ENCODE measurements around the gene FAM236B.
"Not testable (repeated sequence)": the region's sequence is repeated elsewhere in the genome, so short reads cannot be mapped to it uniquely, and the experiment has no call there.

DNA sequence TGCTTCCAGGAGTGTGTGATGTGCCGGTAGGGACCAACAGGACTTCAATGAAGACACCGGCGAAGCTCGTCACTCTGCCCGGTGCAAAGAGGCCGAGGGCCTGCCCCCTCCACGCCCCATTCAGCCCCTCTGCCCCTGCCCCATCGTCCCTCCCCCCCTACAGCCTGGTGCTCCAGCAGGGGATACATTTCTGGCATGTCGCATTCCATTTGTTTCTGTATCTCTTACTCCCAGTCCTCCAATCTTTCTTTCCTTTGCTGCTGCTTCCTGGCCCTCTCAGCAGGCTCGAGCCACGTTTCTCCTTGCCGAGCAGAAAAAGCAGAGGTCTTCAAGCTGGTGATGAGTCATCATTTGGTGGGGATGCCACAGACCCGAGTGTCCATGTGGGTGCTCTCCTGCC lies 25.6 kb upstream of the FAM236B start, which contains the start of gene FAM236D:
- TF ChIP-seq, protein P1, sequence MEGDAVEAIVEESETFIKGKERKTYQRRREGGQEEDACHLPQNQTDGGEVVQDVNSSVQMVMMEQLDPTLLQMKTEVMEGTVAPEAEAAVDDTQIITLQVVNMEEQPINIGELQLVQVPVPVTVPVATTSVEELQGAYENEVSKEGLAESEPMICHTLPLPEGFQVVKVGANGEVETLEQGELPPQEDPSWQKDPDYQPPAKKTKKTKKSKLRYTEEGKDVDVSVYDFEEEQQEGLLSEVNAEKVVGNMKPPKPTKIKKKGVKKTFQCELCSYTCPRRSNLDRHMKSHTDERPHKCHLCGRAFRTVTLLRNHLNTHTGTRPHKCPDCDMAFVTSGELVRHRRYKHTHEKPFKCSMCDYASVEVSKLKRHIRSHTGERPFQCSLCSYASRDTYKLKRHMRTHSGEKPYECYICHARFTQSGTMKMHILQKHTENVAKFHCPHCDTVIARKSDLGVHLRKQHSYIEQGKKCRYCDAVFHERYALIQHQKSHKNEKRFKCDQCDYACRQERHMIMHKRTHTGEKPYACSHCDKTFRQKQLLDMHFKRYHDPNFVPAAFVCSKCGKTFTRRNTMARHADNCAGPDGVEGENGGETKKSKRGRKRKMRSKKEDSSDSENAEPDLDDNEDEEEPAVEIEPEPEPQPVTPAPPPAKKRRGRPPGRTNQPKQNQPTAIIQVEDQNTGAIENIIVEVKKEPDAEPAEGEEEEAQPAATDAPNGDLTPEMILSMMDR (IDR thresholded peaks at IDR 0.05; ENCODE audit: insufficient read depth, low read length), result not testable (repeated sequence)
- TF ChIP-seq POLR2AphosphoS5 (IDR thresholded peaks at IDR 0.05; ENCODE audit: low read depth), result not testable (repeated sequence)
